Liver (tissue), 9 donors: Measurements from ENCODE around the gene IRAK1BP1. TPM values are rescaled to one million over a fixed set of nuclear protein-coding genes. Genes with fewer than 3 reads are reported as not detected.
"Not testable (repeated sequence)": the region's sequence is repeated elsewhere in the genome, so short reads cannot be mapped to it uniquely, and the experiment has no call there.

Source experiments
- DNase-seq: peaks from one replicate; pipeline ENCODE4 v3.0.0-alpha.2; 2017; ENCODE audit warnings: low spot score
- H3K27ac ChIP-seq, 2 donors: one replicate each; pipeline ENCODE4 v1.7.0; 2013; ENCODE audit warnings: inconsistent platforms in 2 of 2, low read length in 2 of 2, control low read depth in 1 of 2, low read depth in 1 of 2, mild to moderate bottlenecking in 1 of 2
- H3K27me3 ChIP-seq, 4 donors: one replicate each; pipeline versions ENCODE4 v1.6.1 to v1.7.0; 2013; ENCODE audit warnings: low read length in 3 of 4, inconsistent platforms in 1 of 4, mild to moderate bottlenecking in 1 of 4, moderate library complexity in 1 of 4; ENCODE audit not compliant: control insufficient read depth in 4 of 4, insufficient read depth in 4 of 4
- H3K36me3 ChIP-seq, 4 donors: one replicate each; pipeline versions ENCODE4 v1.6.1 to v1.7.0; 2013; ENCODE audit warnings: low read length in 3 of 4, mild to moderate bottlenecking in 3 of 4, low read depth in 1 of 4, moderate library complexity in 1 of 4; ENCODE audit not compliant: control insufficient read depth in 4 of 4, insufficient read depth in 3 of 4
- H3K4me1 ChIP-seq, 4 donors: one replicate each; pipeline versions ENCODE4 v1.6.1 to v1.7.0; 2013; ENCODE audit warnings: low read length in 3 of 4, mild to moderate bottlenecking in 3 of 4, moderate library complexity in 1 of 4; ENCODE audit not compliant: control insufficient read depth in 4 of 4, insufficient read depth in 4 of 4
- H3K4me3 ChIP-seq, 3 donors: one replicate each; pipeline versions ENCODE4 v1.6.1 to v1.7.0; 2013; ENCODE audit warnings: low read length in 3 of 3, control low read depth in 1 of 3, low read depth in 1 of 3, mild to moderate bottlenecking in 1 of 3
- H3K9ac ChIP-seq, 2 donors: one replicate each; pipeline ENCODE4 v1.7.0; 2013; ENCODE audit warnings: low read length in 2 of 2, mild to moderate bottlenecking in 2 of 2, moderate library complexity in 2 of 2, control low read depth in 1 of 2, low read depth in 1 of 2
- H3K9me3 ChIP-seq, 4 donors: one replicate each; pipeline versions ENCODE4 v1.6.1 to v1.7.0; 2013; ENCODE audit warnings: low read length in 3 of 4; ENCODE audit not compliant: control insufficient read depth in 4 of 4
- ATF3 ChIP-seq: IDR thresholded peaks from 2 replicates; pipeline ENCODE4 v1.6.1; 2016; ENCODE audit warnings: antibody characterized with exemption
- CTCF ChIP-seq: fragments of 150-350 bp; IDR thresholded peaks from 2 replicates; pipeline ENCODE4 v1.5.1; 2017; ENCODE audit warnings: improper control_type of control experiment, low read depth, low read length; ENCODE audit not compliant: missing input control
- EGR1 ChIP-seq, 2 donors: IDR thresholded peaks; 2 replicates each; pipeline ENCODE4 v1.6.1; 2016 to 2018; ENCODE audit warnings: antibody characterized with exemption in 2 of 2, low read depth in 2 of 2
- FOXA1 ChIP-seq: IDR thresholded peaks from 2 replicates; pipeline ENCODE4 v1.6.1; 2016; ENCODE audit warnings: antibody characterized with exemption
- FOXA2 ChIP-seq: IDR thresholded peaks from 2 replicates; pipeline ENCODE4 v1.6.1; 2016; ENCODE audit warnings: antibody characterized with exemption
- GABPA ChIP-seq, 2 donors: IDR thresholded peaks in 1 of 2; conservative IDR thresholded peaks in 1 of 2; 2 replicates each; pipeline ENCODE4 v1.6.1; 2016; ENCODE audit warnings: antibody characterized with exemption in 2 of 2, mild to moderate bottlenecking in 1 of 2, moderate library complexity in 1 of 2
- HNF4A ChIP-seq, 2 donors: conservative IDR thresholded peaks; 2 replicates each; pipeline ENCODE4 v1.6.1; 2016; ENCODE audit warnings: antibody characterized with exemption in 2 of 2, mild to moderate bottlenecking in 2 of 2
- HNF4G ChIP-seq: IDR thresholded peaks from 2 replicates; pipeline ENCODE4 v1.6.1; 2016; ENCODE audit warnings: antibody characterized with exemption
- JUND ChIP-seq, 2 donors: IDR thresholded peaks; 2 replicates each; pipeline ENCODE4 v1.6.1; 2016; ENCODE audit warnings: antibody characterized with exemption in 2 of 2
- MAX ChIP-seq: IDR thresholded peaks from 2 replicates; pipeline ENCODE4 v1.6.1; 2016; ENCODE audit warnings: antibody characterized with exemption
- NR2F2 ChIP-seq: IDR thresholded peaks from 2 replicates; pipeline ENCODE4 v1.6.1; 2016; ENCODE audit warnings: antibody characterized with exemption
- RAD21 ChIP-seq, 2 donors: IDR thresholded peaks; 2 replicates each; pipeline ENCODE4 v1.6.1; 2016; ENCODE audit warnings: antibody characterized with exemption in 2 of 2, mild to moderate bottlenecking in 2 of 2
- REST ChIP-seq: IDR thresholded peaks from 2 replicates; pipeline ENCODE4 v1.6.1; 2016; ENCODE audit warnings: antibody characterized with exemption, mild to moderate bottlenecking
- RXRA ChIP-seq, 2 donors: IDR thresholded peaks; 2 replicates each; pipeline ENCODE4 v1.6.1; 2017 to 2018; ENCODE audit warnings: antibody characterized with exemption in 2 of 2, mild to moderate bottlenecking in 1 of 2
- SP1 ChIP-seq: IDR thresholded peaks from 2 replicates; pipeline ENCODE4 v1.6.1; 2018; ENCODE audit warnings: antibody characterized with exemption, mild to moderate bottlenecking
- TAF1 ChIP-seq: conservative IDR thresholded peaks from 2 replicates; pipeline ENCODE4 v1.6.1; 2016; ENCODE audit warnings: antibody characterized with exemption, mild to moderate bottlenecking
- YY1 ChIP-seq: IDR thresholded peaks from 2 replicates; pipeline ENCODE4 v1.6.1; 2016; ENCODE audit warnings: antibody characterized with exemption, mild to moderate bottlenecking
- ZBTB33 ChIP-seq: IDR thresholded peaks from 2 replicates; pipeline ENCODE4 v1.6.1; 2016; ENCODE audit warnings: antibody characterized with exemption
- WGBS: extraction: QIAGEN DNeasy Blood & Tissue Kit; methylation state at CpG from one replicate; pipeline ENCODE4 v1.1.7; 2013; 5-methylcytosine and 5-hydroxymethylcytosine counted together
- polyA plus RNA-seq, 2 donors: library from polyadenylated mRNA; stranded (reverse) in 1 of 2; unstranded in 1 of 2; fragments of 200-250 nt in 1 of 2; fragments of >200 nt in 1 of 2; fragmentation: Nextera tagmentation in 1 of 2; extraction: Ambion mirVana in 1 of 2; gene quantifications; one replicate each; pipeline versions ENCODE4 v1.2.1 to v1.2.3, GENCODE V29; 2013 to 2015
- total RNA-seq, 2 donors: library from RNA; depleted of rRNA; stranded (reverse); fragments of >200 nt; gene quantifications; one replicate each; pipeline ENCODE4 v1.2.3, GENCODE V29; 2014
- donor health status: healthy.
- donor health status: healthy.
- donor health status: healthy.
- donor health status: healthy.
- donor health status: healthy.

IRAK1BP1 gene
- total and polyA plus RNA-seq, 4 donors: 0.46 to 2.2 (median 0.77) TPM

GRCh38 chr6:78883651-78884050 lies 16.3 kb downstream of the IRAK1BP1 start:
- 95% methylated on average over 5 of the region's 5 CpGs for WGBS
- Histone ChIP-seq H3K27ac (no peak overlapping the region), H3K9ac (no peak overlapping the region), H3K4me3 (no peak overlapping the region), H3K36me3 (no peaks in the 10 kb centered on the region), H3K27me3 (no peaks in the 10 kb centered on the region), H3K4me1 (no peaks in the 10 kb centered on the region), H3K9me3 (no peaks in the 10 kb centered on the region)
- TF ChIP-seq NR2F2 (no peak), TAF1 (no peak), FOXA2 (no peak), MAX (no peak), SP1 (no peak), CTCF (no peak), ZBTB33 (no peak), YY1 (no peak), FOXA1 (no peak), ATF3 (no peak), RXRA (IDR thresholded peaks at IDR 0.05) (no peak), HNF4G (no peak), JUND (IDR thresholded peaks at IDR 0.05) (no peak), EGR1 (IDR thresholded peaks at IDR 0.05; ENCODE audit: low read depth in 2 of 2) (no peak), GABPA (IDR thresholded peaks at IDR 0.05 in 1 of 2, conservative IDR thresholded peaks at IDR 0.05 in 1 of 2) (no peak), RAD21 (IDR thresholded peaks at IDR 0.05) (no peak), HNF4A (conservative IDR thresholded peaks at IDR 0.05) (no peak)
- no peak for DNase-seq

GRCh38 chr6:78889901-78890300 lies 22.6 kb downstream of the IRAK1BP1 start:
- H3K4me3 ChIP-seq, H3K27ac ChIP-seq, H3K4me1 ChIP-seq, H3K27me3 ChIP-seq, DNase-seq, H3K36me3 ChIP-seq, H3K9ac ChIP-seq, H3K9me3 ChIP-seq: not testable (repeated sequence)
- 94% methylated on average over 5 of the region's 5 CpGs for WGBS

- Histone ChIP-seq H3K27me3 (no peaks in the 10 kb centered on the region), H3K9me3 (no peaks in the 10 kb centered on the region), H3K9ac (no peak overlapping the region)
- TF ChIP-seq RAD21 (IDR thresholded peaks at IDR 0.05): no peak
- TF ChIP-seq GABPA (IDR thresholded peaks at IDR 0.05 in 1 of 2, conservative IDR thresholded peaks at IDR 0.05 in 1 of 2): no peak
- TF ChIP-seq NR2F2: no peak
- no peak for TF ChIP-seq JUND (IDR thresholded peaks at IDR 0.05)
- TF ChIP-seq REST: no peak
- TF ChIP-seq ZBTB33: no peak
- no peak for TF ChIP-seq HNF4A (conservative IDR thresholded peaks at IDR 0.05)
- TF ChIP-seq HNF4G: no peak
- no peak for TF ChIP-seq YY1
- no peak for TF ChIP-seq EGR1 (IDR thresholded peaks at IDR 0.05; ENCODE audit: low read depth in 2 of 2)
- TF ChIP-seq RXRA (IDR thresholded peaks at IDR 0.05): no peak
- no peak for TF ChIP-seq FOXA1
- no peak for TF ChIP-seq FOXA2
- TF ChIP-seq TAF1: no peak
- no peak for TF ChIP-seq SP1
Measured at GRCh38 chr6:78896227-78896626, 28.9 kb downstream of the IRAK1BP1 start.

More at GRCh38 chr6:78896227-78896626, 28.9 kb downstream of the IRAK1BP1 start:
- H3K27ac ChIP-seq: no peak overlapping the region
- DNase-seq: no peak
- H3K4me1 ChIP-seq: no peaks in the 10 kb centered on the region
- no peaks in the 10 kb centered on the region for H3K36me3 ChIP-seq
- 92% methylated on average over 2 of the region's 2 CpGs for WGBS
- H3K4me3 ChIP-seq: no peak overlapping the region
